SK-N-SH (cell line): ENCODE measurements around the gene ANKMY1. TPM values are rescaled to one million over a fixed set of nuclear protein-coding genes. Genes with fewer than 3 reads are reported as not detected.

Source experiments
- CTCF ChIA-PET: fragments of 300-600, 350-600 bp; formaldehyde crosslinking; extraction: SDS; loops from one replicate; lab custom pipeline; 2021; lab: Yijun Ruan, JAX
- POLR2A ChIA-PET: fragments of 350-600 bp; sonication (Branson Sonifier 250); formaldehyde crosslinking; extraction: SDS; loops from one replicate; lab custom pipeline; 2020; ENCODE audit warnings: antibody characterized with exemption, inconsistent platforms; lab: Yijun Ruan, JAX
- DNase-seq: peaks from one replicate; pipeline ENCODE4 v3.0.0; 2012
- H2AFZ ChIP-seq: fragments of 200-600 bp; sonication (generic); 2 replicates; pipeline ENCODE4 v1.8.1; 2016; ENCODE audit warnings: antibody characterized with exemption, mild to moderate bottlenecking, low read depth
- H3F3A ChIP-seq: fragments of 200-600 bp; sonication (generic); replicated peaks from 2 replicates; pipeline ENCODE3; 2016; ENCODE audit warnings: antibody characterized with exemption, mild to moderate bottlenecking; ENCODE audit not compliant: insufficient read depth
- H3K27ac ChIP-seq, 2 experiments: fragments of 200-500 bp in 1 of 2; fragments of 200-600 bp in 1 of 2; sonication (Bioruptor generic) in 1 of 2; sonication (generic), shearing (Covaris generic) in 1 of 2; 2 replicates each; pipeline versions ENCODE4 v1.5.1 to v1.6.1; 2014 to 2016; ENCODE audit warnings: low read depth in 2 of 2, inconsistent platforms in 1 of 2, low read length in 1 of 2, mild to moderate bottlenecking in 1 of 2, mixed read lengths in 1 of 2
- H3K27me3 ChIP-seq: fragments of 200-600 bp; sonication (generic), shearing (Covaris generic); 2 replicates; pipeline ENCODE4 v1.6.1; 2016; ENCODE audit warnings: mixed run types; ENCODE audit not compliant: insufficient read depth
- H3K36me3 ChIP-seq, 2 experiments: fragments of 200-500 bp in 1 of 2; fragments of 200-600 bp in 1 of 2; sonication (Bioruptor generic) in 1 of 2; sonication (generic) in 1 of 2; replicated peaks in 1 of 2; 2 replicates each; pipeline versions ENCODE3 to v1.5.1; 2014 to 2016; ENCODE audit warnings: low read length in 1 of 2, mild to moderate bottlenecking in 1 of 2; ENCODE audit not compliant: insufficient read depth in 2 of 2, control insufficient read depth in 1 of 2
- H3K4me1 ChIP-seq, 2 experiments: fragments of 200-500 bp in 1 of 2; fragments of 200-600 bp in 1 of 2; sonication (Bioruptor generic) in 1 of 2; sonication (generic), shearing (Covaris generic) in 1 of 2; 2 replicates each; pipeline versions ENCODE4 v1.5.1 to v1.6.1; 2014 to 2016; ENCODE audit warnings: low read depth in 1 of 2, low read length in 1 of 2, mixed run types in 1 of 2; ENCODE audit not compliant: insufficient read depth in 2 of 2, control insufficient read depth in 1 of 2
- H3K4me2 ChIP-seq: fragments of 200-600 bp; sonication (generic), shearing (Covaris generic); 2 replicates; pipeline ENCODE4 v1.6.1; 2017; ENCODE audit warnings: mixed run types
- H3K4me3 ChIP-seq, 2 experiments: fragments of 200-500 bp in 1 of 2; fragments of 200-600 bp in 1 of 2; sonication (Bioruptor generic) in 1 of 2; sonication (generic), shearing (Covaris generic) in 1 of 2; 2 replicates each; pipeline versions ENCODE4 v1.5.1 to v1.8.1; 2014 to 2016; ENCODE audit warnings: low read depth in 2 of 2, inconsistent platforms in 1 of 2, low read length in 1 of 2, mild to moderate bottlenecking in 1 of 2, mixed read lengths in 1 of 2, moderate library complexity in 1 of 2
- H3K79me2 ChIP-seq: fragments of 200-600 bp; sonication (generic); 2 replicates; pipeline ENCODE4 v1.8.1; 2017; ENCODE audit warnings: mild to moderate bottlenecking; ENCODE audit not compliant: insufficient read depth
- H3K9ac ChIP-seq: fragments of 200-600 bp; sonication (generic); 2 replicates; pipeline ENCODE4 v1.6.1; 2017; ENCODE audit warnings: mixed run types
- H3K9me2 ChIP-seq: fragments of 200-600 bp; sonication (generic); 2 replicates; pipeline ENCODE4 v1.6.1; 2017; ENCODE audit warnings: mixed run types
- H3K9me3 ChIP-seq: fragments of 200-600 bp; sonication (generic); 2 replicates; pipeline ENCODE4 v1.6.1; 2017; ENCODE audit warnings: mixed run types, mild to moderate bottlenecking, moderate library complexity
- H4K20me1 ChIP-seq: fragments of 200-600 bp; sonication (generic); 2 replicates; pipeline ENCODE4 v1.6.1; 2017; ENCODE audit warnings: mild to moderate bottlenecking, mixed run types; ENCODE audit not compliant: insufficient read depth
- CTCF ChIP-seq: fragments of 200-600 bp; sonication (generic); IDR thresholded peaks from 2 replicates; pipeline ENCODE4 v1.6.1; 2017; ENCODE audit warnings: antibody characterized with exemption, mild to moderate bottlenecking, moderate library complexity
- EP300 ChIP-seq, 2 experiments: IDR thresholded peaks; 2 replicates each; pipeline versions ENCODE4 v1.4.0 to v1.6.1; 2012; ENCODE audit warnings: borderline replicate concordance in 1 of 2, low read depth in 1 of 2, low read length in 1 of 2
- FOSL2 ChIP-seq: IDR thresholded peaks from 2 replicates; pipeline ENCODE4 v1.4.0; 2012; ENCODE audit warnings: low read depth, mild to moderate bottlenecking, moderate library complexity, borderline replicate concordance
- FOXM1 ChIP-seq: IDR thresholded peaks from 2 replicates; pipeline ENCODE4 v1.4.0; 2012; ENCODE audit warnings: low read depth, mild to moderate bottlenecking
- GABPA ChIP-seq: IDR thresholded peaks from 2 replicates; pipeline ENCODE4 v1.4.0; 2012; ENCODE audit warnings: low read depth, mild to moderate bottlenecking
- MEF2A ChIP-seq: IDR thresholded peaks from 2 replicates; pipeline ENCODE4 v1.4.0; 2012; ENCODE audit warnings: low read depth, borderline replicate concordance
- NRF1 ChIP-seq: IDR thresholded peaks from 2 replicates; pipeline ENCODE4 v1.6.1; 2012; ENCODE audit warnings: low read depth, mild to moderate bottlenecking, low read length
- POLR2AphosphoS5 ChIP-seq: IDR thresholded peaks from 2 replicates; pipeline ENCODE4 v1.6.1; 2012; ENCODE audit warnings: low read depth, low read length
- RAD21 ChIP-seq: IDR thresholded peaks from 2 replicates; pipeline ENCODE4 v1.6.1; 2012; ENCODE audit warnings: mild to moderate bottlenecking, low read length
- RFX5 ChIP-seq: IDR thresholded peaks from 2 replicates; pipeline ENCODE4 v1.6.1; 2012; ENCODE audit warnings: mild to moderate bottlenecking, improper control_type of control experiment, low read length
- RXRA ChIP-seq: IDR thresholded peaks from 2 replicates; pipeline ENCODE4 v1.4.0; 2012; ENCODE audit warnings: low read depth, mild to moderate bottlenecking, borderline replicate concordance
- SIN3A ChIP-seq: IDR thresholded peaks from 2 replicates; pipeline ENCODE4 v1.6.1; 2012; ENCODE audit warnings: low read depth, mild to moderate bottlenecking, low read length, moderate library complexity, borderline replicate concordance
- TCF12 ChIP-seq: IDR thresholded peaks from 2 replicates; pipeline ENCODE4 v1.4.0; 2012
- YY1 ChIP-seq: IDR thresholded peaks from 2 replicates; pipeline ENCODE4 v1.4.0; 2012; ENCODE audit warnings: low read depth, mild to moderate bottlenecking
- WGBS: methylation state at CpG from one replicate; pipeline ENCODE4 v1.1.6; 2017; ENCODE audit warnings: low lambda C conversion rate; 5-methylcytosine and 5-hydroxymethylcytosine counted together
- polyA plus RNA-seq, 3 experiments: library from polyadenylated mRNA; depleted of rRNA; stranded (reverse); fragments of >200 nt; gene quantifications; 2 replicates each; pipeline ENCODE4 v1.2.3, GENCODE V29; 2012

Gene ANKMY1
- polyA plus RNA-seq, 1 of the 3 experiments (the other 2 are of a cell fraction) = 12.1 TPM

GRCh38 chr2:240517342-240517741 lies 40.4 kb downstream of the ANKMY1 start:
- ChIA-PET CTCF (interaction anchor here (0.9 to 1.3 kb wide), 4 partner anchors 9 to 63 kb away, joined by 3 read pairs; partner anchors contain the start of gene DUSP28), POLR2A (no interaction called here)
- TF ChIP-seq NRF1 = no peak
- TF ChIP-seq RAD21 = no peak
- TF ChIP-seq RFX5 = no peak
- TF ChIP-seq FOXM1 = no peak
- no peak for TF ChIP-seq RXRA
- Histone ChIP-seq H3K4me2 (no peak overlapping the region), H3K27me3 (no peaks in the 10 kb centered on the region), H2AFZ (no peak overlapping the region), H3K9me3 (no peaks in the 10 kb centered on the region), H3K9me2 (no peaks in the 10 kb centered on the region), H3K4me1 (no peaks in the 10 kb centered on the region; a peak in 1 of 4 replicates), H3K36me3 (peaks cover 3 to 7% of the 10 kb centered on the region in 2 experiments), H3K79me2 (no peaks in the 10 kb centered on the region), H3F3A (no peaks in the 10 kb centered on the region), H3K27ac (no peak overlapping the region), H4K20me1 (no peaks in the 10 kb centered on the region), H3K4me3 (no peak overlapping the region), H3K9ac (no peak overlapping the region)
- WGBS = 80% methylated on average over 3 of the region's 4 CpGs
- DNase-seq = no peak

- CTCF ChIA-PET = interaction anchor here (0.6 to 2.3 kb wide), 17 partner anchors 10 to 325 kb away, joined by 3 to 11 read pairs (median 4); no protein-coding TSS in a partner anchor
Measured at GRCh38 chr2:240514631-240515030, 43.2 kb downstream of the ANKMY1 start.

More at GRCh38 chr2:240514631-240515030, 43.2 kb downstream of the ANKMY1 start:
- no peak overlapping the region for H3K4me3 ChIP-seq
- H4K20me1 ChIP-seq = no peaks in the 10 kb centered on the region
- no peak for DNase-seq
- 100% methylated on average over 2 of the region's 2 CpGs for WGBS
- peaks cover 3 to 14% of the 10 kb centered on the region in 2 experiments for H3K36me3 ChIP-seq
- POLR2A ChIA-PET = interaction anchor here (1.0 kb wide), 1 partner anchor 46 kb away, joined by 3 read pairs; no protein-coding TSS in a partner anchor
- H3K9me2 ChIP-seq = no peaks in the 10 kb centered on the region
- no peaks in the 10 kb centered on the region for H3K79me2 ChIP-seq
- TF ChIP-seq CTCF (no peak), TCF12 (no peak), EP300 (IDR thresholded peaks at IDR 0.05; ENCODE audit: borderline replicate concordance in 1 of 2, low read depth in 1 of 2, low read length in 1 of 2) (no peak), MEF2A (no peak), SIN3A (no peak), POLR2AphosphoS5 (no peak), NRF1 (no peak), RFX5 (no peak), FOSL2 (no peak), RXRA (no peak), YY1 (no peak), GABPA (no peak), RAD21 (no peak)
- H3K9ac ChIP-seq = no peak overlapping the region
- no peak overlapping the region for H2AFZ ChIP-seq
- H3F3A ChIP-seq = no peaks in the 10 kb centered on the region
- H3K27ac ChIP-seq = no peak overlapping the region
- no peaks in the 10 kb centered on the region; a peak in 1 of 4 replicates for H3K4me1 ChIP-seq
- no peaks in the 10 kb centered on the region for H3K9me3 ChIP-seq
- H3K27me3 ChIP-seq = no peaks in the 10 kb centered on the region
- H3K4me2 ChIP-seq = no peak overlapping the region
